Measurements from ENCODE around the gene ZNF777. TPM values are rescaled to one million over a fixed set of nuclear protein-coding genes. Genes with fewer than 3 reads are reported as not detected.
"Not testable (repeated sequence)": the region's sequence is repeated elsewhere in the genome, so short reads cannot be mapped to it uniquely, and the experiment has no call there.

ZNF777 gene
- total RNA-seq, 1 donor from 2014 or later, result 2.1 TPM

- DNase-seq (ENCODE audit: low read depth in 2 of 2), result no peak
Observed at GRCh38 chr7:149420006-149420405, 40.9 kb downstream of the ZNF777 start.

- DNase-seq (ENCODE audit: low read depth in 2 of 2), result peak in 1 of 2 donors; percentile 9
Observed at GRCh38 chr7:149415391-149416071, 45.3 kb downstream of the ZNF777 start.

- DNase-seq (ENCODE audit: low read depth in 2 of 2), result peak in 1 of 2 donors; percentile 58
Observed at GRCh38 chr7:149414745-149415390, 46.0 kb downstream of the ZNF777 start.

- no peak for DNase-seq (ENCODE audit: low read depth in 2 of 2)
Observed at GRCh38 chr7:149414171-149414570, 46.7 kb downstream of the ZNF777 start.

GRCh38 chr7:149413083-149413482 lies 47.8 kb downstream of the ZNF777 start:
- not testable (repeated sequence) for DNase-seq (ENCODE audit: low read depth in 2 of 2)

- no peak for DNase-seq (ENCODE audit: low read depth in 2 of 2)
Observed at GRCh38 chr7:149409895-149410294, 51.0 kb downstream of the ZNF777 start.

- DNase-seq (ENCODE audit: low read depth in 2 of 2), result no peak
Observed at GRCh38 chr7:149404825-149405224, 56.0 kb downstream of the ZNF777 start.

GRCh38 chr7:149404396-149404795 lies 56.5 kb downstream of the ZNF777 start:
- no peak for DNase-seq (ENCODE audit: low read depth in 2 of 2)

GRCh38 chr7:149398195-149398820 lies 62.6 kb downstream of the ZNF777 start:
- DNase-seq (ENCODE audit: low read depth in 2 of 2), result no peak

GRCh38 chr7:149397470-149398043 lies 63.3 kb downstream of the ZNF777 start:
- no peak for DNase-seq (ENCODE audit: low read depth in 2 of 2)

- not testable (repeated sequence) for DNase-seq (ENCODE audit: low read depth in 2 of 2)
Observed at GRCh38 chr7:149388550-149389335, 72.1 kb downstream of the ZNF777 start.

GRCh38 chr7:149386514-149386913 lies 74.3 kb downstream of the ZNF777 start:
- DNase-seq (ENCODE audit: low read depth in 2 of 2), result not testable (repeated sequence)

GRCh38 chr7:149385195-149385950 lies 75.5 kb downstream of the ZNF777 start:
- no peak for DNase-seq (ENCODE audit: low read depth in 2 of 2)

Other genes starting within 250 kb of the ZNF777 start
- gene ZNF212, start 221.4 kb downstream of the ZNF777 start, total RNA-seq, result 2.8 and 4.2 TPM in 2 replicates
- gene ZNF783, start 198.9 kb downstream of the ZNF777 start, total RNA-seq, result 3.1 and 4.2 TPM in 2 replicates
- gene ZNF746, start 36.7 kb upstream of the ZNF777 start, total RNA-seq, result 11.3 and 18.6 TPM in 2 replicates